SK-N-MC (cell line): ENCODE measurements around the gene ZNF317.
"Not testable (repeated sequence)": the region's sequence is repeated elsewhere in the genome, so short reads cannot be mapped to it uniquely, and the experiment has no call there.

ENCODE experiments used
- DNase-seq: peaks from one replicate; pipeline ENCODE4 v3.0.0-alpha.2; 2011; ENCODE audit warnings: low read depth, low spot score
- H3K27ac ChIP-seq: fragments of 200-600 bp; sonication (generic); 2 replicates; pipeline ENCODE4 v1.5.1; 2016; ENCODE audit warnings: mixed run types
- H3K36me3 ChIP-seq: fragments of 200-600 bp; sonication (generic); 2 replicates; pipeline ENCODE4 v1.6.1; 2017; ENCODE audit warnings: antibody characterized with exemption, low read length, mixed read lengths; ENCODE audit not compliant: insufficient read depth
- H3K4me3 ChIP-seq: fragments of 200-600 bp; sonication (generic); 2 replicates; pipeline ENCODE4 v1.5.1; 2016
- H3K9ac ChIP-seq: fragments of 200-600 bp; sonication (generic); 2 replicates; pipeline ENCODE4 v1.8.0; 2017; ENCODE audit warnings: mixed run types, mixed read lengths; ENCODE audit not compliant: insufficient read length
- H3K9me3 ChIP-seq: fragments of 200-600 bp; sonication (generic); 2 replicates; pipeline ENCODE4 v1.6.1; 2017; ENCODE audit warnings: low read depth, mild to moderate bottlenecking, antibody characterized with exemption, low read length, moderate library complexity, mixed read lengths
- EZH2 ChIP-seq: fragments of 200-600 bp; sonication (generic); IDR thresholded peaks from one replicate; pipeline ENCODE4 v1.6.1; 2017; ENCODE audit warnings: antibody characterized with exemption
- FOXP2 ChIP-seq: optimal IDR thresholded peaks from 2 replicates; pipeline ENCODE3; 2011; ENCODE audit warnings: mild to moderate bottlenecking, moderate library complexity; ENCODE audit not compliant: insufficient read depth; ENCODE audit errors: extremely low read length, control extremely low read depth
- POLR2AphosphoS5 ChIP-seq: IDR thresholded peaks from 2 replicates; pipeline ENCODE4 v1.6.1; 2012; ENCODE audit warnings: mild to moderate bottlenecking, low read depth, low read length, borderline replicate concordance

The ZNF317 gene

GRCh38 chr19:9189535-9189934 is 49.3 kb downstream of the ZNF317 start:
- no peak for DNase-seq
- Histone ChIP-seq H3K9ac (no peak overlapping the region), H3K9me3 (no peaks in the 10 kb centered on the region), H3K36me3 (no peaks in the 10 kb centered on the region), H3K27ac (no peak overlapping the region), H3K4me3 (no peak overlapping the region)
- TF ChIP-seq FOXP2 (no peak), EZH2 (no peak), POLR2AphosphoS5 (no peak)

- not testable (repeated sequence) for H3K9me3 ChIP-seq, H3K9ac ChIP-seq, H3K4me3 ChIP-seq, DNase-seq, H3K27ac ChIP-seq, H3K36me3 ChIP-seq
Observed at GRCh38 chr19:9198044-9198443, 57.8 kb downstream of the ZNF317 start.

- H3K9ac ChIP-seq: no peak overlapping the region
- no peak overlapping the region for H3K27ac ChIP-seq
- no peak overlapping the region for H3K4me3 ChIP-seq
- H3K36me3 ChIP-seq: no peaks in the 10 kb centered on the region
- H3K9me3 ChIP-seq: no peaks in the 10 kb centered on the region
- TF ChIP-seq EZH2 (no peak), FOXP2 (no peak), POLR2AphosphoS5 (no peak)
- no peak for DNase-seq
Observed at GRCh38 chr19:9205501-9206113, 65.4 kb downstream of the ZNF317 start.
